A549 (cell line): ENCODE data around the gene HSPA4. TPM values are rescaled to one million over a fixed set of nuclear protein-coding genes. Genes with fewer than 3 reads are reported as not detected.

Experiments used
- ATAC-seq, 2 experiments: fragments of 200-7000 bp in 1 of 2; fragments of >200 bp in 1 of 2; cut with Nextera tagmentation in 1 of 2; cut with Tn5 transposase in 1 of 2; 3 replicates each; pipeline versions ENCODE4 v1.8.0 to v1.9.1; 2018 to 2020; ENCODE audit warnings: mild to moderate bottlenecking in 1 of 2, moderate library complexity in 1 of 2
- CTCF ChIA-PET: fragments of 300-600 bp; sonication (Branson Sonifier 250); formaldehyde crosslinking; extraction: SDS; loops from one replicate; lab custom pipeline; 2021; ENCODE audit warnings: antibody characterized with exemption, inconsistent platforms; lab: Yijun Ruan, JAX
- POLR2A ChIA-PET: fragments of 350-600 bp; formaldehyde crosslinking; extraction: SDS; loops from one replicate; lab custom pipeline; 2021; ENCODE audit warnings: antibody characterized with exemption, inconsistent platforms; lab: Yijun Ruan, JAX
- DNase-seq, 2 experiments: peaks; one replicate each; pipeline versions ENCODE4 v3.0.0 to v3.0.0-alpha.2; 2011 to 2016; ENCODE audit warnings: low read depth in 1 of 2, low spot score in 1 of 2
- FAIRE-seq: peaks from 2 replicates; lab custom pipeline; 2011; peaks lifted over from hg19 to GRCh38; lab: Jason Lieb, UNC
- H3K27ac ChIP-seq, 2 experiments: fragments of >200 bp; sonication (Bioruptor Twin); formaldehyde crosslinking; 3 replicates each; pipeline ENCODE4 v1.5.1; 2016 to 2017
- H3K4me1 ChIP-seq: fragments of >200 bp; sonication (Bioruptor Twin); formaldehyde crosslinking; 3 replicates; pipeline ENCODE4 v1.6.1; 2016
- H3K4me2 ChIP-seq: fragments of >200 bp; sonication (Bioruptor Twin); formaldehyde crosslinking; 3 replicates; pipeline ENCODE4 v1.6.1; 2016
- H3K4me3 ChIP-seq: fragments of >200 bp; sonication (Bioruptor Twin); formaldehyde crosslinking; 3 replicates; pipeline ENCODE4 v1.5.1; 2016
- H3K9me3 ChIP-seq: fragments of >200 bp; sonication (Bioruptor Twin); formaldehyde crosslinking; 3 replicates; pipeline ENCODE4 v1.6.1; 2016
- ATOH8 ChIP-seq: fragments of 250-450 bp; sonication (Bioruptor Pico); IDR thresholded peaks from 2 replicates; pipeline ENCODE4 v1.5.0; 2020; ENCODE audit warnings: low read depth, mild to moderate bottlenecking, moderate library complexity
- BCL3 ChIP-seq: fragments of >200 bp; sonication (Bioruptor Twin); formaldehyde crosslinking; IDR thresholded peaks from 3 replicates; pipeline ENCODE4 v1.6.1; 2016
- CBX2 ChIP-seq: fragments of 200-600 bp; sonication (generic); IDR thresholded peaks from 2 replicates; pipeline ENCODE4 v1.6.1; 2016; ENCODE audit warnings: low read depth, mild to moderate bottlenecking, borderline replicate concordance
- E2F6 ChIP-seq: IDR thresholded peaks from 2 replicates; pipeline ENCODE4 v1.6.1; 2012; ENCODE audit warnings: low read depth, borderline replicate concordance
- EHMT2 ChIP-seq: fragments of 200-600 bp; sonication (generic); IDR thresholded peaks from 2 replicates; pipeline ENCODE4 v1.6.1; 2016; ENCODE audit warnings: antibody characterized with exemption, low read depth, mild to moderate bottlenecking, moderate library complexity
- ESRRA ChIP-seq: fragments of 150-350 bp; IDR thresholded peaks from 2 replicates; pipeline ENCODE4 v1.6.1; 2014; ENCODE audit warnings: mild to moderate bottlenecking, low read length, borderline replicate concordance
- FOSL2 ChIP-seq, 2 experiments: fragments of 450-650 bp in 1 of 2; fragments of >200 bp in 1 of 2; sonication (Bioruptor Twin) in 1 of 2; formaldehyde crosslinking; IDR thresholded peaks; 2 replicates each; pipeline versions ENCODE4 v1.5.0 to v1.6.1; 2016 to 2020; ENCODE audit warnings: mild to moderate bottlenecking in 1 of 2, moderate library complexity in 1 of 2
- HOXA7 ChIP-seq: fragments of 250-450 bp; sonication (Bioruptor Pico); IDR thresholded peaks from 2 replicates; pipeline ENCODE4 v1.5.0; 2020; ENCODE audit warnings: mild to moderate bottlenecking, moderate library complexity
- HOXB13 ChIP-seq: fragments of 250-450 bp; sonication (Bioruptor Pico); IDR thresholded peaks from 2 replicates; pipeline ENCODE4 v1.5.0; 2020; ENCODE audit warnings: low read depth, mild to moderate bottlenecking, moderate library complexity
- MAZ ChIP-seq: fragments of 150-350 bp; IDR thresholded peaks from 2 replicates; pipeline ENCODE4 v1.6.1; 2014; ENCODE audit warnings: antibody characterized with exemption, low read depth, low read length, borderline replicate concordance
- MYC ChIP-seq: IDR thresholded peaks from 2 replicates; pipeline ENCODE4 v1.6.1; 2012; ENCODE audit warnings: mild to moderate bottlenecking, inconsistent platforms, low read length, improper control_type of control experiment, borderline replicate concordance
- RARB ChIP-seq: fragments of 250-450 bp; sonication (Bioruptor Pico); IDR thresholded peaks from 2 replicates; pipeline ENCODE4 v1.8.0; 2021; ENCODE audit warnings: mild to moderate bottlenecking, moderate library complexity
- TFCP2L1 ChIP-seq: fragments of 250-450 bp; sonication (Bioruptor Pico); IDR thresholded peaks from 2 replicates; pipeline ENCODE4 v1.5.0; 2021; ENCODE audit warnings: mild to moderate bottlenecking
- ZC3H11A ChIP-seq: fragments of 450-650 bp; IDR thresholded peaks from 2 replicates; pipeline ENCODE4 v1.6.1; 2014; ENCODE audit warnings: antibody characterized with exemption, mild to moderate bottlenecking
- ZFP36 ChIP-seq: fragments of 450-650 bp; IDR thresholded peaks from 2 replicates; pipeline ENCODE4 v1.6.1; 2014; ENCODE audit warnings: borderline replicate concordance; ENCODE audit not compliant: partially characterized antibody
- ZNF302 ChIP-seq: fragments of 250-450 bp; sonication (Bioruptor Pico); IDR thresholded peaks from 2 replicates; pipeline ENCODE4 v1.9.0; 2021; ENCODE audit warnings: inconsistent platforms, mild to moderate bottlenecking, moderate library complexity
- WGBS: methylation state at CpG from one replicate; pipeline ENCODE4 v1.1.6; 2017; ENCODE audit errors: missing lambda C conversion rate; 5-methylcytosine and 5-hydroxymethylcytosine counted together
- polyA plus RNA-seq, 4 experiments: library from polyadenylated mRNA; depleted of rRNA in 3 of 4; stranded (reverse); fragments of >200 nt; fragmentation: RNase III in 1 of 4; extraction: RNeasy Plus Mini Kit Qiagen cat#74134 plus additional on column Dnase treatment in 1 of 4; gene quantifications; 2 replicates in 3 of 4; 3 replicates in 1 of 4; pipeline ENCODE4 v1.2.3, GENCODE V29; 2011 to 2017
- TF ChIP-seq, protein P1 (sequence below): fragments of 200-600 bp; sonication (generic); IDR thresholded peaks from 2 replicates; pipeline ENCODE4 v1.6.1; 2016; ENCODE audit warnings: antibody characterized with exemption, mild to moderate bottlenecking, moderate library complexity
- TF ChIP-seq, protein P2 (sequence below): IDR thresholded peaks from 2 replicates; pipeline ENCODE4 v1.6.1; 2012
- TF ChIP-seq, protein P3 (sequence below): fragments of 250-450 bp; sonication (Bioruptor Pico); IDR thresholded peaks from 2 replicates; pipeline ENCODE4 v1.5.0; 2021; ENCODE audit warnings: mild to moderate bottlenecking, moderate library complexity, borderline replicate concordance

HSPA4 gene
- polyA plus RNA-seq, 2 of the 4 experiments (the other 2 are of a cell fraction) = 160 to 166 TPM

GRCh38 chr5:133063965-133064364 is 12.2 kb downstream of the HSPA4 start:
- ChIA-PET CTCF (no interaction called here), POLR2A (no interaction called here)
- H3K9me3 ChIP-seq = no peaks in the 10 kb centered on the region
- FAIRE-seq = no peak
- no peak for DNase-seq
- no peak for ATAC-seq
- WGBS = 73% methylated on average over 10 of the region's 10 CpGs
- no peak overlapping the region for H3K4me2 ChIP-seq
- 0 out of 3 replicates have a peak, but pooled peaks cover 10% of the 10 kb centered on the region for H3K4me1 ChIP-seq
- H3K27ac ChIP-seq = no peak overlapping the region
- H3K4me3 ChIP-seq = no peak overlapping the region
- no peak for TF ChIP-seq EHMT2
- no peak for TF ChIP-seq FOSL2 (IDR thresholded peaks at IDR 0.05)
- TF ChIP-seq FOSL2 (CRISPR knock-in tag; IDR thresholded peaks at IDR 0.05) = no peak
- TF ChIP-seq RARB (CRISPR knock-in tag) = no peak
- TF ChIP-seq, protein P1, sequence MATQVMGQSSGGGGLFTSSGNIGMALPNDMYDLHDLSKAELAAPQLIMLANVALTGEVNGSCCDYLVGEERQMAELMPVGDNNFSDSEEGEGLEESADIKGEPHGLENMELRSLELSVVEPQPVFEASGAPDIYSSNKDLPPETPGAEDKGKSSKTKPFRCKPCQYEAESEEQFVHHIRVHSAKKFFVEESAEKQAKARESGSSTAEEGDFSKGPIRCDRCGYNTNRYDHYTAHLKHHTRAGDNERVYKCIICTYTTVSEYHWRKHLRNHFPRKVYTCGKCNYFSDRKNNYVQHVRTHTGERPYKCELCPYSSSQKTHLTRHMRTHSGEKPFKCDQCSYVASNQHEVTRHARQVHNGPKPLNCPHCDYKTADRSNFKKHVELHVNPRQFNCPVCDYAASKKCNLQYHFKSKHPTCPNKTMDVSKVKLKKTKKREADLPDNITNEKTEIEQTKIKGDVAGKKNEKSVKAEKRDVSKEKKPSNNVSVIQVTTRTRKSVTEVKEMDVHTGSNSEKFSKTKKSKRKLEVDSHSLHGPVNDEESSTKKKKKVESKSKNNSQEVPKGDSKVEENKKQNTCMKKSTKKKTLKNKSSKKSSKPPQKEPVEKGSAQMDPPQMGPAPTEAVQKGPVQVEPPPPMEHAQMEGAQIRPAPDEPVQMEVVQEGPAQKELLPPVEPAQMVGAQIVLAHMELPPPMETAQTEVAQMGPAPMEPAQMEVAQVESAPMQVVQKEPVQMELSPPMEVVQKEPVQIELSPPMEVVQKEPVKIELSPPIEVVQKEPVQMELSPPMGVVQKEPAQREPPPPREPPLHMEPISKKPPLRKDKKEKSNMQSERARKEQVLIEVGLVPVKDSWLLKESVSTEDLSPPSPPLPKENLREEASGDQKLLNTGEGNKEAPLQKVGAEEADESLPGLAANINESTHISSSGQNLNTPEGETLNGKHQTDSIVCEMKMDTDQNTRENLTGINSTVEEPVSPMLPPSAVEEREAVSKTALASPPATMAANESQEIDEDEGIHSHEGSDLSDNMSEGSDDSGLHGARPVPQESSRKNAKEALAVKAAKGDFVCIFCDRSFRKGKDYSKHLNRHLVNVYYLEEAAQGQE = no peak
- TF ChIP-seq, all 56 proteins: peak for 0

DNA sequence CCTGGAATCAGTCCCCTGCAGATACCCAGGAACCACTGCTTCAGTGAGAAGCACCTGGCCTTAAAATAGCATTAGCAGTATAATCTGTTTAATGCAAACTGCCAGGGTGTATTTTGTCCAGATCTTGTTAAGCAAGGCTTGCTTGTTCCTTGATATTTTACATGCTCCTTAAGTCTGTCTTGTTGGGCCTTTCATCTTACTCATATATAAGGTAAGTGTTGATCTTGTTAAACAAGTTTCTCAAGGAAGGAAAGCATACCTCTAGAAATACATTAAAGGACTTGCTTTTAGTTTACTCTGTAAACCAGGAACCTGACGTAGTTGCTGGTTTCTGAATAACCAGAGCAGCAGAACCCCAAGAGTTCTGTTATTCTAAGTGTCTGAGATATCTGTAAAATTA is 13.7 kb downstream of the HSPA4 start:
- Histone ChIP-seq H3K4me1 (0 out of 3 replicates have a peak, but pooled peaks cover 7% of the 10 kb centered on the region), H3K27ac (no peak overlapping the region), H3K9me3 (no peaks in the 10 kb centered on the region), H3K4me2 (no peak overlapping the region), H3K4me3 (no peak overlapping the region)
- ATAC-seq (no peak), DNase-seq (no peak), FAIRE-seq (no peak)
- CTCF ChIA-PET = interaction anchor here (1.5 kb wide), 1 partner anchor 10 kb away, joined by 5 read pairs; no protein-coding TSS in a partner anchor
- TF ChIP-seq, protein P2, sequence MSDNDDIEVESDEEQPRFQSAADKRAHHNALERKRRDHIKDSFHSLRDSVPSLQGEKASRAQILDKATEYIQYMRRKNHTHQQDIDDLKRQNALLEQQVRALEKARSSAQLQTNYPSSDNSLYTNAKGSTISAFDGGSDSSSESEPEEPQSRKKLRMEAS = no peak
- no peak for TF ChIP-seq ATOH8 (CRISPR knock-in tag)
- WGBS = 78% methylated on average over 1 of the region's 1 CpG
- POLR2A ChIA-PET = no interaction called here

GRCh38 chr5:133066045-133066444 is 14.2 kb downstream of the HSPA4 start:
- H3K4me1 ChIP-seq = 0 out of 3 replicates have a peak, but pooled peaks cover 7% of the 10 kb centered on the region
- H3K9me3 ChIP-seq = no peaks in the 10 kb centered on the region
- H3K27ac ChIP-seq = no peak overlapping the region
- H3K4me2 ChIP-seq = no peak overlapping the region
- DNase-seq = no peak
- POLR2A ChIA-PET = no interaction called here
- WGBS = 83% methylated on average over 2 of the region's 2 CpGs
- CTCF ChIA-PET = interaction anchor here (1.5 kb wide), 1 partner anchor 10 kb away, joined by 5 read pairs; no protein-coding TSS in a partner anchor
- H3K4me3 ChIP-seq = no peak overlapping the region
- no peak for ATAC-seq
- no peak for FAIRE-seq
- no peak for TF ChIP-seq TFCP2L1 (CRISPR knock-in tag)
- TF ChIP-seq ZC3H11A = no peak
- TF ChIP-seq RARB (CRISPR knock-in tag) = no peak
- TF ChIP-seq MYC = no peak
- TF ChIP-seq, protein P3, sequence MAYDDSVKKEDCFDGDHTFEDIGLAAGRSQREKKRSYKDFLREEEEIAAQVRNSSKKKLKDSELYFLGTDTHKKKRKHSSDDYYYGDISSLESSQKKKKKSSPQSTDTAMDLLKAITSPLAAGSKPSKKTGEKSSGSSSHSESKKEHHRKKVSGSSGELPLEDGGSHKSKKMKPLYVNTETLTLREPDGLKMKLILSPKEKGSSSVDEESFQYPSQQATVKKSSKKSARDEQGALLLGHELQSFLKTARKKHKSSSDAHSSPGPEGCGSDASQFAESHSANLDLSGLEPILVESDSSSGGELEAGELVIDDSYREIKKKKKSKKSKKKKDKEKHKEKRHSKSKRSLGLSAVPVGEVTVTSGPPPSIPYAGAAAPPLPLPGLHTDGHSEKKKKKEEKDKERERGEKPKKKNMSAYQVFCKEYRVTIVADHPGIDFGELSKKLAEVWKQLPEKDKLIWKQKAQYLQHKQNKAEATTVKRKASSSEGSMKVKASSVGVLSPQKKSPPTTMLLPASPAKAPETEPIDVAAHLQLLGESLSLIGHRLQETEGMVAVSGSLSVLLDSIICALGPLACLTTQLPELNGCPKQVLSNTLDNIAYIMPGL (CRISPR knock-in tag) = no peak
- TF ChIP-seq MAZ = no peak
- no peak for TF ChIP-seq HOXA7 (CRISPR knock-in tag)
- TF ChIP-seq BCL3 = no peak
- TF ChIP-seq CBX2 = no peak
- TF ChIP-seq ZFP36 = no peak
- TF ChIP-seq, protein P1 = no peak
- TF ChIP-seq ESRRA = no peak
- no peak for TF ChIP-seq HOXB13 (CRISPR knock-in tag)
- TF ChIP-seq E2F6 = no peak
- TF ChIP-seq ZNF302 (CRISPR knock-in tag) = no peak
